ENCODE results near the gene ST6GALNAC2.

Gene ST6GALNAC2

GRCh38 chr17:76598004-76598439, 12.4 kb upstream of the ST6GALNAC2 start:
- DNase-seq = no peak

GRCh38 chr17:76597156-76598003, 11.7 kb upstream of the ST6GALNAC2 start:
- DNase-seq = peak; percentile 72

- no peak for DNase-seq
Observed at GRCh38 chr17:76594690-76595089, 9.0 kb upstream of the ST6GALNAC2 start.

GRCh38 chr17:76593959-76594358, 8.3 kb upstream of the ST6GALNAC2 start:
- no peak for DNase-seq

GRCh38 chr17:76593384-76593826, 7.7 kb upstream of the ST6GALNAC2 start:
- DNase-seq = peak; percentile 83

- DNase-seq = no peak
Observed at GRCh38 chr17:76588182-76588581, 2.5 kb upstream of the ST6GALNAC2 start.

GRCh38 chr17:76586741-76587487, 1.3 kb upstream of the ST6GALNAC2 start:
- peak; percentile 26 for DNase-seq

GRCh38 chr17:76585033-76585648, 519 bp downstream of the ST6GALNAC2 start:
- no peak for DNase-seq

GRCh38 chr17:76584427-76585032, 1.1 kb downstream of the ST6GALNAC2 start:
- no peak for DNase-seq

GRCh38 chr17:76582660-76583059, 3.0 kb downstream of the ST6GALNAC2 start:
- no peak for DNase-seq

- no peak for DNase-seq
Observed at GRCh38 chr17:76581515-76581914, 4.1 kb downstream of the ST6GALNAC2 start.

GRCh38 chr17:76579281-76579680, 6.4 kb downstream of the ST6GALNAC2 start:
- DNase-seq = no peak

- no peak for DNase-seq
Observed at GRCh38 chr17:76578376-76578775, 7.3 kb downstream of the ST6GALNAC2 start.

GRCh38 chr17:76577876-76578275, 7.8 kb downstream of the ST6GALNAC2 start:
- DNase-seq = no peak

GRCh38 chr17:76576189-76576588, 9.5 kb downstream of the ST6GALNAC2 start:
- no peak for DNase-seq

GRCh38 chr17:76575570-76575969, 10.1 kb downstream of the ST6GALNAC2 start:
- DNase-seq = no peak

GRCh38 chr17:76574166-76574565, 11.5 kb downstream of the ST6GALNAC2 start:
- no peak for DNase-seq

GRCh38 chr17:76573096-76573495, 12.6 kb downstream of the ST6GALNAC2 start:
- no peak for DNase-seq

- DNase-seq = no peak
Observed at GRCh38 chr17:76572201-76572910, 13.3 kb downstream of the ST6GALNAC2 start.

GRCh38 chr17:76570877-76571471, 14.7 kb downstream of the ST6GALNAC2 start:
- no peak for DNase-seq

GRCh38 chr17:76570457-76570856, 15.2 kb downstream of the ST6GALNAC2 start:
- no peak for DNase-seq
